Measurements from ENCODE around the gene SSBP2.

DNA sequence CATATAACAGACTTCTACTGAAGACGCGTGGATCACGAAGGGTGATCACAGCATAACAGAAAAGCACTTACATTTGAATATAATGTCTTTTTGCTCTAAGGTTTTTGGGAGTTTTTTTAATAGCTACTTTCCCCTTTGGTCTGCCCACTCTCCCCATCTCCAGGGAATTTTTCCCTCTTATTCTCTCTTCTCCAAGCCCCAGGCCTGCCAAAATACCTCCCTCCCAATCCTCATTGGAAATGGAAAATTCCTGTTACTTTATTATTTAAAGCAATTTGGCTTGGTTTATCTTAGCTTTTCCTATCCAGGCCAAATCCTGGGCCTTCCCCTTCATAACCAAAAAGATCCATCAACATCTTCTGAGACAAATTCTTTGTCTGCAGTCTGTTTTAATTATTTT is 22.3 kb upstream of the SSBP2 start:
- TF ChIP-seq, protein P1, sequence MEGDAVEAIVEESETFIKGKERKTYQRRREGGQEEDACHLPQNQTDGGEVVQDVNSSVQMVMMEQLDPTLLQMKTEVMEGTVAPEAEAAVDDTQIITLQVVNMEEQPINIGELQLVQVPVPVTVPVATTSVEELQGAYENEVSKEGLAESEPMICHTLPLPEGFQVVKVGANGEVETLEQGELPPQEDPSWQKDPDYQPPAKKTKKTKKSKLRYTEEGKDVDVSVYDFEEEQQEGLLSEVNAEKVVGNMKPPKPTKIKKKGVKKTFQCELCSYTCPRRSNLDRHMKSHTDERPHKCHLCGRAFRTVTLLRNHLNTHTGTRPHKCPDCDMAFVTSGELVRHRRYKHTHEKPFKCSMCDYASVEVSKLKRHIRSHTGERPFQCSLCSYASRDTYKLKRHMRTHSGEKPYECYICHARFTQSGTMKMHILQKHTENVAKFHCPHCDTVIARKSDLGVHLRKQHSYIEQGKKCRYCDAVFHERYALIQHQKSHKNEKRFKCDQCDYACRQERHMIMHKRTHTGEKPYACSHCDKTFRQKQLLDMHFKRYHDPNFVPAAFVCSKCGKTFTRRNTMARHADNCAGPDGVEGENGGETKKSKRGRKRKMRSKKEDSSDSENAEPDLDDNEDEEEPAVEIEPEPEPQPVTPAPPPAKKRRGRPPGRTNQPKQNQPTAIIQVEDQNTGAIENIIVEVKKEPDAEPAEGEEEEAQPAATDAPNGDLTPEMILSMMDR (IDR thresholded peaks at IDR 0.05; ENCODE audit: insufficient read depth, low read length, poor library complexity, severe bottlenecking): no peak
- TF ChIP-seq EZH2phosphoT487 (conservative IDR thresholded peaks at IDR 0.05; ENCODE audit: low read length): no peak

All from SU-DHL-6 (cell line).